Measurements from ENCODE around the gene PHF23.

DNA sequence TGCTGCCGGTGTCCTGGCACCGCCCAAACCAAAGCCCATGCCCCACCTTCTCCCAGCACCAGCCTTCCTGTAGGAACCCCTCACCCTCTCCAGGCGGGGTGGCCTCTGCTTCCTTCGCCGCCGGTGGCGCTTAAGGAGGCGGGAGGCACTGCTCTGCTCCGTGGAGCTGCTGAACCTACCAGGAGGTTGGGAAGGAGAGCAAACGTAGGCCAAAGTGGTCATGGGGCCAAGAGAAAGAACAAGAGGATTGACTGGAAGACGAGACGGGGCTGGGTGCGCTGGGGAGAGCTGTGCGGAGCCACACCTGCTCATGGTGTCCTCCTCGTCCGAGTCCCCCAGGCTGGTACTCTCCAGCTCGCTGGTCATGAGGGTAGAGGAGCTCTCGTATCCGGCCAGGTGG lies 9.8 kb downstream of the PHF23 start:
- no peak for TF ChIP-seq POLR2A (IDR thresholded peaks at IDR 0.05; ENCODE audit: extremely low read depth, insufficient read length)
- TF ChIP-seq, protein P1, sequence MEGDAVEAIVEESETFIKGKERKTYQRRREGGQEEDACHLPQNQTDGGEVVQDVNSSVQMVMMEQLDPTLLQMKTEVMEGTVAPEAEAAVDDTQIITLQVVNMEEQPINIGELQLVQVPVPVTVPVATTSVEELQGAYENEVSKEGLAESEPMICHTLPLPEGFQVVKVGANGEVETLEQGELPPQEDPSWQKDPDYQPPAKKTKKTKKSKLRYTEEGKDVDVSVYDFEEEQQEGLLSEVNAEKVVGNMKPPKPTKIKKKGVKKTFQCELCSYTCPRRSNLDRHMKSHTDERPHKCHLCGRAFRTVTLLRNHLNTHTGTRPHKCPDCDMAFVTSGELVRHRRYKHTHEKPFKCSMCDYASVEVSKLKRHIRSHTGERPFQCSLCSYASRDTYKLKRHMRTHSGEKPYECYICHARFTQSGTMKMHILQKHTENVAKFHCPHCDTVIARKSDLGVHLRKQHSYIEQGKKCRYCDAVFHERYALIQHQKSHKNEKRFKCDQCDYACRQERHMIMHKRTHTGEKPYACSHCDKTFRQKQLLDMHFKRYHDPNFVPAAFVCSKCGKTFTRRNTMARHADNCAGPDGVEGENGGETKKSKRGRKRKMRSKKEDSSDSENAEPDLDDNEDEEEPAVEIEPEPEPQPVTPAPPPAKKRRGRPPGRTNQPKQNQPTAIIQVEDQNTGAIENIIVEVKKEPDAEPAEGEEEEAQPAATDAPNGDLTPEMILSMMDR (IDR thresholded peaks at IDR 0.05; ENCODE audit: low read depth, low read length): no peak

Data from NB4 (cell line).